ENCODE measurements around the gene PCDHGC3. TPM values are rescaled to one million over a fixed set of nuclear protein-coding genes. Genes with fewer than 3 reads are reported as not detected.

The PCDHGC3 gene
- total RNA-seq, 5 donors from 2014 or later (not counting 1 experiment from before 2014, with no cell fraction given) = 0.12 to 0.30 (median 0.24) TPM; not detected in 1

DNA sequence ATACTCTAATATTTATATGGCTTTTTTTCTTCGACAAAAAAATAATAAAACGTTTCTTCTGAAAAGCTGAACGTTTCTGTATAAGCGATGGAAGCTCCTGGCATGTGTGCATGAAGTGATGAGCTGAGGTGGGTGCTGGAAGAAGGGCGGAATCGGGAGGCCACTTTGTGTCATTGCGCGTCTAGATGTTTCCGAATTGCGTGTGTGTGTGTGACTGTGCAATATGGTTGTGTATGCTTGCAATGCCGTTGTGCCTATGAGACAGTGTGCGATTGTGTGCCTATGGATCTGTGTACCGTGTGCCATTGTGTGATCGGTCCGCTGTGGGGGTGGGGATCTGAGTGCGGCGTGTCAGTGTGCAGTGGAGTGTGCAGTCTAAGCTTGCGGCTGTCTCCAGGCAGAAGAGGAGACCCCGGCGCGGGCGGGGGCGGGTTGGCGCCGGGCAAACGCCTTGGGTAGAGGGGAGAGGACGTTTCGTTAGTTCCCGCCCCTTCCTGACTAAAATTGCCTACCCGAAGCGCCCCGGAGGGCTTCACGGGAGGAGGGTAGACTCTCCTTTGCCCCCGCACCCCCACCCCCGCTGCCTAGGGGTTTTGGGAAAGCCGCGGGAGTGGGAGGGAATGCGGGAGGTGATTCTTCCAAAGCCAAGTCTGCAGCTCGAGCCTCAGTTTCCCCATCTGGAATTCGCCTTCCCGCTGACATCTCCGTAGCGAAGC lies 37.3 kb downstream of the PCDHGC3 start:
- Histone ChIP-seq H3K36me3 (ENCODE audit: control insufficient read depth in 2 of 2, extremely low read depth in 1 of 2, insufficient read depth in 1 of 2, low read length in 1 of 2) (peaks cover 11 to 42% of the 10 kb centered on the region in 2 donors), H3K4me1 (ENCODE audit: control insufficient read depth in 1 of 2, extremely low read depth in 1 of 2, insufficient read depth in 2 of 2, low read length in 2 of 2) (peaks cover 3 to 37% of the 10 kb centered on the region in 2 experiments), H3K9me3 (no peaks in the 10 kb centered on the region), H3K27ac (ENCODE audit: low read length) (no peak overlapping the region), H3K27me3 (replicated peaks in 1 of 2; ENCODE audit: control insufficient read depth in 2 of 2, extremely low read depth in 1 of 2, insufficient read depth in 2 of 2, low read length in 1 of 2) (peaks cover 0 to 3% of the 10 kb centered on the region in 2 experiments), H3K4me3 (ENCODE audit: control insufficient read depth in 1 of 2, extremely low read depth in 1 of 2, low read length in 1 of 2) (peak overlapping the region; percentile 50 to 86)
- DNase-seq (peak in 17 of 35 experiments; percentile 3 to 44 (median 11)), ATAC-seq (replicated peaks in 1 of 4) (peak; percentile 34 to 53 (median 48))
- H3K4me3 Mint-ChIP-seq = peak overlapping the region; percentile 80 to 91 (median 86)
- H3K27ac Mint-ChIP-seq = peak overlapping the region; percentile 34 to 83
- WGBS (ENCODE audit: insufficient coverage) = 26% methylated on average over 11 of the region's 43 CpGs
- H3K27me3 Mint-ChIP-seq = no peaks in the 10 kb centered on the region
- no peaks in the 10 kb centered on the region for H3K9me3 Mint-ChIP-seq
- H3K4me1 Mint-ChIP-seq = peaks cover 27 to 41% (median 33%) of the 10 kb centered on the region in 3 donors
- H3K36me3 Mint-ChIP-seq = peaks cover 21% of the 10 kb centered on the region
- ChIA-PET CTCF (interaction anchor here (0.6 to 2.9 kb wide), 23 partner anchors 8 to 813 kb away, joined by 3 to 25 read pairs (median 4); partner anchors contain the start of genes PCDHGA10 (in 1 of the 2), PCDHGA12 (in 1 of the 2), PCDHGB3 (in 1 of the 2) and TAF7 (in 1 of the 2)), POLR2A (interaction anchor here (0.6 to 0.8 kb wide), 3 partner anchors 11 to 298 kb away, joined by 3 to 7 read pairs (median 4); no protein-coding TSS in a partner anchor)

- Histone ChIP-seq H3K27ac (ENCODE audit: low read length) (no peak overlapping the region), H3K36me3 (ENCODE audit: control insufficient read depth in 2 of 2, extremely low read depth in 1 of 2, insufficient read depth in 1 of 2, low read length in 1 of 2) (peaks cover 11 to 49% of the 10 kb centered on the region in 2 donors), H3K9me3 (no peaks in the 10 kb centered on the region), H3K4me1 (ENCODE audit: control insufficient read depth in 1 of 2, extremely low read depth in 1 of 2, insufficient read depth in 2 of 2, low read length in 2 of 2) (peaks cover 3 to 37% of the 10 kb centered on the region in 2 experiments), H3K4me3 (ENCODE audit: control insufficient read depth in 1 of 2, extremely low read depth in 1 of 2, low read length in 1 of 2) (peak overlapping the region; percentile 50 to 86), H3K27me3 (replicated peaks in 1 of 2; ENCODE audit: control insufficient read depth in 2 of 2, extremely low read depth in 1 of 2, insufficient read depth in 2 of 2, low read length in 1 of 2) (peaks cover 0 to 3% of the 10 kb centered on the region in 2 experiments)
- Mint-ChIP-seq H3K4me3 (peak overlapping the region; percentile 80 to 91 (median 86)), H3K36me3 (peaks cover 27% of the 10 kb centered on the region), H3K27me3 (no peaks in the 10 kb centered on the region), H3K4me1 (peaks cover 27 to 41% (median 33%) of the 10 kb centered on the region in 3 donors), H3K27ac (peak overlapping the region; percentile 83), H3K9me3 (no peaks in the 10 kb centered on the region)
- ChIA-PET CTCF (interaction anchor here (0.8 to 2.9 kb wide), 13 partner anchors 8 to 194 kb away, joined by 3 to 25 read pairs (median 7); partner anchors contain the start of genes PCDHGA10 (in 1 of the 2), PCDHGA12 (in 1 of the 2), PCDHGB3 (in 1 of the 2) and TAF7 (in 1 of the 2)), POLR2A (interaction anchor here (0.6 to 0.7 kb wide), 2 partner anchors 12 to 299 kb away, joined by 3 to 7 read pairs; no protein-coding TSS in a partner anchor)
- DNase-seq (peak in 21 of 35 experiments; percentile 10 to 46 (median 20)), ATAC-seq (replicated peaks in 1 of 4) (peak; percentile 41 to 52 (median 51))
- 36% methylated on average over 15 of the region's 29 CpGs for WGBS (ENCODE audit: insufficient coverage)
These were observed 38.0 kb downstream of the PCDHGC3 start for GRCh38 chr5:141513627-141514329.

- no peak overlapping the region for H3K27ac ChIP-seq (ENCODE audit: low read length)
- Mint-ChIP-seq H3K9me3 (no peaks in the 10 kb centered on the region), H3K36me3 (peaks cover 34% of the 10 kb centered on the region), H3K4me3 (peak overlapping the region in 2 of 3 donors; percentile 21 to 91), H3K27ac (peak overlapping the region; percentile 49 to 81), H3K27me3 (no peaks in the 10 kb centered on the region), H3K4me1 (peaks cover 22 to 35% (median 30%) of the 10 kb centered on the region in 3 donors)
- H3K27me3 ChIP-seq (replicated peaks in 1 of 2; ENCODE audit: control insufficient read depth in 2 of 2, extremely low read depth in 1 of 2, insufficient read depth in 2 of 2, low read length in 1 of 2) = no peaks in the 10 kb centered on the region
- 93% methylated on average over 5 of the region's 6 CpGs for WGBS (ENCODE audit: insufficient coverage)
- ChIA-PET CTCF (interaction anchor here (0.8 to 2.9 kb wide), 10 partner anchors 9 to 194 kb away, joined by 3 to 14 read pairs (median 5); partner anchors contain the start of genes PCDHGA10 (in 1 of the 2), PCDHGA12 (in 1 of the 2), PCDHGB3 (in 1 of the 2) and TAF7 (in 1 of the 2)), POLR2A (no interaction called here)
- peaks cover 3 to 34% of the 10 kb centered on the region in 2 experiments for H3K4me1 ChIP-seq (ENCODE audit: control insufficient read depth in 1 of 2, extremely low read depth in 1 of 2, insufficient read depth in 2 of 2, low read length in 2 of 2)
- no peak for DNase-seq
- H3K4me3 ChIP-seq (ENCODE audit: control insufficient read depth in 1 of 2, extremely low read depth in 1 of 2, low read length in 1 of 2) = no peak overlapping the region
- H3K36me3 ChIP-seq (ENCODE audit: control insufficient read depth in 2 of 2, extremely low read depth in 1 of 2, insufficient read depth in 1 of 2, low read length in 1 of 2) = peaks cover 11 to 56% of the 10 kb centered on the region in 2 donors
- no peak for ATAC-seq (replicated peaks in 1 of 4)
- no peaks in the 10 kb centered on the region for H3K9me3 ChIP-seq
These were observed 38.8 kb downstream of the PCDHGC3 start for GRCh38 chr5:141514330-141515133.

GRCh38 chr5:141515141-141515540 lies 39.4 kb downstream of the PCDHGC3 start:
- H3K27me3 ChIP-seq (replicated peaks in 1 of 2; ENCODE audit: control insufficient read depth in 2 of 2, extremely low read depth in 1 of 2, insufficient read depth in 2 of 2, low read length in 1 of 2) = no peaks in the 10 kb centered on the region
- no peak for DNase-seq
- H3K36me3 ChIP-seq (ENCODE audit: control insufficient read depth in 2 of 2, extremely low read depth in 1 of 2, insufficient read depth in 1 of 2, low read length in 1 of 2) = peaks cover 14 to 62% of the 10 kb centered on the region in 2 donors
- ATAC-seq (replicated peaks in 1 of 4) = no peak
- H3K9me3 ChIP-seq = no peaks in the 10 kb centered on the region
- ChIA-PET POLR2A (interaction anchor here in 1 of 2 donors (0.7 kb wide), 1 partner anchor 13 kb away, joined by 3 read pairs; no protein-coding TSS in a partner anchor), CTCF (interaction anchor here (0.5 to 1.7 kb wide), 7 partner anchors 8 to 319 kb away, joined by 3 to 6 read pairs (median 3); partner anchors contain the start of gene PCDHGA10 (in 1 of the 2))
- no peak overlapping the region for H3K4me3 Mint-ChIP-seq
- H3K4me1 ChIP-seq (ENCODE audit: control insufficient read depth in 1 of 2, extremely low read depth in 1 of 2, insufficient read depth in 2 of 2, low read length in 2 of 2) = peaks cover 3 to 34% of the 10 kb centered on the region in 2 experiments
- 100% methylated on average over 1 of the region's 3 CpGs for WGBS (ENCODE audit: insufficient coverage)
- no peaks in the 10 kb centered on the region for H3K9me3 Mint-ChIP-seq
- H3K4me3 ChIP-seq (ENCODE audit: control insufficient read depth in 1 of 2, extremely low read depth in 1 of 2, low read length in 1 of 2) = no peak overlapping the region
- H3K27ac ChIP-seq (ENCODE audit: low read length) = no peak overlapping the region
- H3K27me3 Mint-ChIP-seq = no peaks in the 10 kb centered on the region
- H3K36me3 Mint-ChIP-seq = peaks cover 40% of the 10 kb centered on the region
- peaks cover 20 to 35% (median 30%) of the 10 kb centered on the region in 3 donors for H3K4me1 Mint-ChIP-seq
- peak overlapping the region in 1 of 2 donors; percentile 81 for H3K27ac Mint-ChIP-seq

DNA sequence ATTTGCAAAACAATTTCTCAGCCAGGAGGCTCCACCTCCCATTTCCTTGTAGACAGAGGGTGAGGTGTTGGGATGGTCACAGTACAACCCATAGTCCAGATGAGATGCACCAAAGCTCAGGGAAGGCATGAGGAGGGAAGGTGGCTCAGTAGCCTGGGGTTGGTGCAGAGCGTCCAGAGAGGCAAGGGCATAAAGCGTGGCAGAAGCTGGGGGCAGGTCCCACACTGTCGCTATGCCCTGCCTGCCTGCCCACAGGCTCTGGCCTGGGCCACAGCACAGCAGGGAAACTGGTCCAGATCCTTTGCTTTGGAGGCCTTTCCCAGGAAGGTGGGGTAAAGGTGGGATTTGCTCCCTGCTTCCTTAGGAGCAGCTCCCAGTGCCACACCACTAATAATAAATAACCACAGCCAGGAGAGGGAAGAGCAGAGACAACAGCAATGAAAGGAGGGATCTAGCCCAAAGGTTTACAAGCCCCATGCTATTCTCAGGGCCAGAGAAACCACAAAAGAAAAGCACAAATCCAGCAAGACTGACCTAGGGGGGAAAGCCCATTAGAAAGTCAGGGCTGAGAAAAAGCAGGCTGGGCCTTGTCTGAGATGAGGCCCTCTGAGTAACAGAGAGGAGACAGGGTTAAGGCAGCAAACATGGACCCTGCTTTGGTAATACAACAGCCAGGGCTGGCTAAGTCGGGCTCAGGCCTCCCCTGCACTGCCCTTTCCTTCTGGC lies 40.3 kb downstream of the PCDHGC3 start:
- Histone ChIP-seq H3K27ac (ENCODE audit: low read length) (no peak overlapping the region), H3K27me3 (replicated peaks in 1 of 2; ENCODE audit: control insufficient read depth in 2 of 2, extremely low read depth in 1 of 2, insufficient read depth in 2 of 2, low read length in 1 of 2) (no peaks in the 10 kb centered on the region), H3K4me3 (ENCODE audit: control insufficient read depth in 1 of 2, extremely low read depth in 1 of 2, low read length in 1 of 2) (no peak overlapping the region), H3K9me3 (no peaks in the 10 kb centered on the region), H3K4me1 (ENCODE audit: control insufficient read depth in 1 of 2, extremely low read depth in 1 of 2, insufficient read depth in 2 of 2, low read length in 2 of 2) (peaks cover 3 to 34% of the 10 kb centered on the region in 2 experiments), H3K36me3 (ENCODE audit: control insufficient read depth in 2 of 2, extremely low read depth in 1 of 2, insufficient read depth in 1 of 2, low read length in 1 of 2) (peaks cover 14 to 72% of the 10 kb centered on the region in 2 donors)
- POLR2A ChIA-PET = interaction anchor here in 1 of 2 donors (0.7 to 0.8 kb wide), 2 partner anchors 12 to 29 kb away, joined by 3 to 4 read pairs; no protein-coding TSS in a partner anchor
- ATAC-seq (replicated peaks in 1 of 4) = no peak
- DNase-seq = no peak
- peaks cover 21 to 35% (median 32%) of the 10 kb centered on the region in 3 donors for H3K4me1 Mint-ChIP-seq
- no peaks in the 10 kb centered on the region for H3K27me3 Mint-ChIP-seq
- 100% methylated on average over 3 of the region's 4 CpGs for WGBS (ENCODE audit: insufficient coverage)
- H3K9me3 Mint-ChIP-seq = no peaks in the 10 kb centered on the region
- no peak overlapping the region for H3K4me3 Mint-ChIP-seq
- H3K27ac Mint-ChIP-seq = peak overlapping the region; percentile 41 to 72
- CTCF ChIA-PET = interaction anchor here (0.7 to 1.4 kb wide), 3 partner anchors 8 to 48 kb away, joined by 3 to 6 read pairs (median 3); no protein-coding TSS in a partner anchor
- H3K36me3 Mint-ChIP-seq = peaks cover 49% of the 10 kb centered on the region

Measured in T-cell (primary cell).